Esophagus squamous epithelium (tissue), 5 donors: ENCODE results near the gene TPCN2. TPM values are rescaled to one million over a fixed set of nuclear protein-coding genes. Genes with fewer than 3 reads are reported as not detected.

Experiments used
- DNase-seq: peaks from one replicate; lab custom pipeline; 2025; lab: John Stamatoyannopoulos, UW
- H3K27ac ChIP-seq, 4 donors: fragments of 200-600 bp; sonication (generic); one replicate each; pipeline ENCODE4 v1.5.1; 2016 to 2019; ENCODE audit warnings: mild to moderate bottlenecking in 1 of 4
- H3K27me3 ChIP-seq, 4 donors: fragments of 200-600 bp; sonication (generic); 1 replicate in 3 of 4; 2 replicates in 1 of 4; pipeline versions ENCODE4 v1.5.1 to v1.6.0; 2017 to 2021; ENCODE audit warnings: antibody characterized with exemption in 1 of 4
- H3K36me3 ChIP-seq, 3 donors: fragments of 200-600 bp; sonication (generic); one replicate each; pipeline ENCODE4 v1.5.1; 2016 to 2019
- H3K4me1 ChIP-seq, 3 donors: fragments of 200-600 bp; sonication (generic); one replicate each; pipeline ENCODE4 v1.5.1; 2017 to 2019
- H3K4me3 ChIP-seq, 4 donors: fragments of 200-600 bp; sonication (generic); 1 replicate in 3 of 4; 2 replicates in 1 of 4; pipeline ENCODE4 v1.5.1; 2016 to 2019; ENCODE audit warnings: mild to moderate bottlenecking in 2 of 4, moderate library complexity in 1 of 4
- H3K9me3 ChIP-seq, 3 donors: fragments of 200-600 bp; sonication (generic); one replicate each; pipeline ENCODE4 v1.5.1; 2016 to 2019
- CTCF ChIP-seq, 6 experiments: fragments of 450-650 bp in 4 of 6; fragments of 200-600 bp in 2 of 6; sonication (generic) in 2 of 6; IDR thresholded peaks; one replicate each; pipeline ENCODE4 v1.5.1; 2016 to 2019; ENCODE audit warnings: antibody characterized with exemption in 6 of 6, mild to moderate bottlenecking in 4 of 6, moderate library complexity in 4 of 6
- POLR2A ChIP-seq, 4 donors: fragments of 450-650 bp; IDR thresholded peaks; one replicate each; pipeline ENCODE4 v1.6.1; 2017; ENCODE audit warnings: antibody characterized with exemption in 4 of 4, mild to moderate bottlenecking in 4 of 4, moderate library complexity in 3 of 4
- WGBS, 2 donors: methylation state at CpG; one replicate each; pipeline ENCODE4 v1.1.5; 2018; 5-methylcytosine and 5-hydroxymethylcytosine counted together
- intact Hi-C: fragments of 100-400 bp; cut with DNase I; formaldehyde crosslinking; loops from one replicate; pipeline ENCODE4 v1.15.0; 2022
- total RNA-seq, 4 donors: library from RNA; depleted of rRNA; stranded (reverse); fragments of >200 nt; gene quantifications; one replicate each; pipeline ENCODE4 v1.1.0, GENCODE V29; 2016
- donor health status: DM: yes; HTN: yes; CAD: no.

Gene TPCN2
- total RNA-seq, 4 donors from 2014 or later: 7.9 to 12.0 (median 9.1) TPM

- Histone ChIP-seq H3K27me3 (peaks cover 0 to 20% (median 0%) of the 10 kb centered on the region in 4 donors), H3K4me1 (peaks cover 3 to 16% (median 10%) of the 10 kb centered on the region in 3 donors), H3K4me3 (no peak overlapping the region), H3K9me3 (no peaks in the 10 kb centered on the region), H3K36me3 (no peaks in the 10 kb centered on the region), H3K27ac (peak overlapping the region in 3 of 4 donors; percentile 48 to 77 (median 55))
- intact Hi-C loops: no loop called here
- WGBS, 2 donors: 63 to 65% methylated on average over 2 to 5 of the region's 13 CpGs
- DNase-seq: no peak
- no peak for TF ChIP-seq CTCF (IDR thresholded peaks at IDR 0.05)
Observed at GRCh38 chr11:69018924-69019323, 29.8 kb upstream of the TPCN2 start.

GRCh38 chr11:69022260-69022659 is 26.5 kb upstream of the TPCN2 start:
- Histone ChIP-seq H3K27ac (no peak overlapping the region), H3K9me3 (no peaks in the 10 kb centered on the region), H3K4me1 (no peaks in the 10 kb centered on the region), H3K27me3 (no peaks in the 10 kb centered on the region), H3K4me3 (no peak overlapping the region), H3K36me3 (no peaks in the 10 kb centered on the region)
- DNase-seq: no peak
- intact Hi-C loops: no loop called here
- TF ChIP-seq POLR2A (IDR thresholded peaks at IDR 0.05) (no peak), CTCF (IDR thresholded peaks at IDR 0.05) (no peak)
- WGBS, 2 donors: 64 to 69% methylated on average over 4 to 9 of the region's 10 CpGs

GRCh38 chr11:69024509-69024908 is 24.2 kb upstream of the TPCN2 start:
- intact Hi-C loops: no loop called here
- Histone ChIP-seq H3K4me1 (no peaks in the 10 kb centered on the region), H3K4me3 (no peak overlapping the region), H3K27ac (no peak overlapping the region), H3K27me3 (no peaks in the 10 kb centered on the region), H3K36me3 (no peaks in the 10 kb centered on the region), H3K9me3 (no peaks in the 10 kb centered on the region)
- TF ChIP-seq POLR2A (IDR thresholded peaks at IDR 0.05): no peak
- no peak for TF ChIP-seq CTCF (IDR thresholded peaks at IDR 0.05)
- DNase-seq: no peak
- WGBS, 2 donors: 67 to 81% methylated on average over 4 to 5 of the region's 6 CpGs

- Histone ChIP-seq H3K4me3 (no peak overlapping the region), H3K27me3 (no peaks in the 10 kb centered on the region), H3K4me1 (no peaks in the 10 kb centered on the region), H3K27ac (peak overlapping the region in 2 of 4 donors; percentile 16 to 21), H3K9me3 (no peaks in the 10 kb centered on the region), H3K36me3 (no peaks in the 10 kb centered on the region)
- intact Hi-C loops: no loop called here
- 60 to 74% methylated on average over 8 to 9 of the region's 9 CpGs for WGBS, 2 donors
- no peak for DNase-seq
- TF ChIP-seq POLR2A (IDR thresholded peaks at IDR 0.05) (no peak), CTCF (IDR thresholded peaks at IDR 0.05) (no peak)
Observed at GRCh38 chr11:69027704-69028372, 20.9 kb upstream of the TPCN2 start.

- Histone ChIP-seq H3K4me1 (peaks cover 0 to 3% (median under 1%) of the 10 kb centered on the region in 3 donors), H3K9me3 (no peaks in the 10 kb centered on the region), H3K36me3 (no peaks in the 10 kb centered on the region), H3K4me3 (no peak overlapping the region), H3K27me3 (no peaks in the 10 kb centered on the region), H3K27ac (peak overlapping the region in 1 of 4 donors; percentile 21)
- DNase-seq: no peak
- intact Hi-C loops: no loop called here
- WGBS, 2 donors: 65 to 69% methylated on average over 6 of the region's 6 CpGs
- TF ChIP-seq CTCF (IDR thresholded peaks at IDR 0.05): no peak
- no peak for TF ChIP-seq POLR2A (IDR thresholded peaks at IDR 0.05)
Observed at GRCh38 chr11:69030301-69030700, 18.4 kb upstream of the TPCN2 start.
